LoVo (cell line): ENCODE measurements around the gene NKTR.
A peak's percentile ranks its signal among the peaks of the same experiment; 100 is the strongest.
"Not testable (repeated sequence)": the region's sequence is repeated elsewhere in the genome, so short reads cannot be mapped to it uniquely, and the experiment has no call there.

Source experiments
- DNase-seq: peaks from one replicate; pipeline ENCODE4 v3.0.0-alpha.2; 2016; ENCODE audit warnings: low spot score

Gene NKTR

DNA sequence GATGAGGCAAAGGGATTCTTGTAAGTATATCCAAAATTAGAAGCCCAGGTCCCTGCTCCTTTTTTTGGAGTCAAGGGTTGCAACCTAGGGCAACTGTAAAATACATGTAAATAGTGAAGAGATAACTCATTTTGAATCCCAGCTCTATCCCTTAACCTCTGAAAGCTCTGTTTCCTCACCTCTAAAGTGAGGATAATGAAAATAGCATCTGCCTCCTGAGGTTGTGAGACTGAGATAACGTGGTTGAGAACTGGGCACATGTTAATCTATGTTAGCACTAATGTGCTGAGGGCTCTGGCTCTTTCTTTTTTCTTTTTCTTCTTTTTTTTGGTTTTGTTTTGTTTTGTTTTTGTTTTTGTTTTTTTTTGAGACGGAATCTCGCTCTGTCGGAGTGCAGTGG, 4.8 kb upstream of the NKTR start:
- DNase-seq, result no peak

DNA sequence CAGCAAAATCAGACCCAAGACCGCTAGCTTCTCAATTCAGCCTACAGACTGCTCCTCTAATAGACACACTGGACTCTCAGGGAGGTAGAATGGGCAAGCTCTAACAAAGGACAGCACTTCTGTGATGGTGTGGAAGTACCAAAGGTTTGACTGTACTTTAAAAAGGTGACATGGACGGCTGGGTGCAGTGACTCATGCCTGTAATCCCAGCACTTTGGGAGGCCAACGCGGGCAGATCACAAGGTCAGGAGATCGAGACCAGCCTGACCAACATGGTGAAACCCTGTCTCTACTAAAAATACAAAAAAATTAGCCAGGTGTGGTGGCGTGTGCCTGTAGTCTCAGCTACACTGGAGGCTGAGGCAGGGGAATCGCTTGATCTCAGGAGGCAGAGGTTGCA, 3.4 kb upstream of the NKTR start:
- DNase-seq, result not testable (repeated sequence)

DNA sequence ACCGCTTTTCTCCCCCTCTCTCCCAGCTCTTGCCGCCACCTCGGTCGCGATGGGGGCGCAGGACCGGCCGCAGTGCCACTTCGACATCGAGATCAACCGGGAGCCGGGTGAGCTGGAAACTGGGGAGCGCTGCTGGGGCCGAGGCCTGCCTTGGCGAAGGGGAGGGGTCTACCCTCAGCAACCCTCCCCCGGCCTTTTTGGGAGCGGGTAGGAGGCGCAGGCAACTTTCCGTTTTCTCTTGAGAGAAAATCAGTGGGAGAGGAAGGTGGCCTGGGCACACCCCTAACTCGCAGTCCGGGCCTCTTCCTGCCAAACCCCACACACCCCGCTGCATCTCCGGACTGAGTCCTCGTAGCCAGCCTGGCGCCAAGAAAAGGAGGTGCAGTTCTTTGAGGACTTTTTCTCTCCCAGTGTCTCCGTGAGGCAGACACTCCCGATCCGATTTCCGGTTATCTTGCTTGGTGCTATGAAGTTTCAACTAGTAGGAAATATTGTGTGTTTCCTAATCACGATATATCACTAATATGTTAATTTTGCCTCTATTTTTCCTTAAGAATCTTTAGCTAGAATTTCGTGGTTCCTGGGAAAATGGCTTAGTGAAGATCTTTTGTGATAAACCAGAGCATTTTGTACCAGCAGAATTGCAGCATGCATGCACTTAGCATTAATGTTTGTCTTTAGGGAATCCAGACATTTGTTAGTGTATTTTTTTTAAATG, 631 bp downstream of the NKTR start:
- DNase-seq, result peak; percentile 60

DNA sequence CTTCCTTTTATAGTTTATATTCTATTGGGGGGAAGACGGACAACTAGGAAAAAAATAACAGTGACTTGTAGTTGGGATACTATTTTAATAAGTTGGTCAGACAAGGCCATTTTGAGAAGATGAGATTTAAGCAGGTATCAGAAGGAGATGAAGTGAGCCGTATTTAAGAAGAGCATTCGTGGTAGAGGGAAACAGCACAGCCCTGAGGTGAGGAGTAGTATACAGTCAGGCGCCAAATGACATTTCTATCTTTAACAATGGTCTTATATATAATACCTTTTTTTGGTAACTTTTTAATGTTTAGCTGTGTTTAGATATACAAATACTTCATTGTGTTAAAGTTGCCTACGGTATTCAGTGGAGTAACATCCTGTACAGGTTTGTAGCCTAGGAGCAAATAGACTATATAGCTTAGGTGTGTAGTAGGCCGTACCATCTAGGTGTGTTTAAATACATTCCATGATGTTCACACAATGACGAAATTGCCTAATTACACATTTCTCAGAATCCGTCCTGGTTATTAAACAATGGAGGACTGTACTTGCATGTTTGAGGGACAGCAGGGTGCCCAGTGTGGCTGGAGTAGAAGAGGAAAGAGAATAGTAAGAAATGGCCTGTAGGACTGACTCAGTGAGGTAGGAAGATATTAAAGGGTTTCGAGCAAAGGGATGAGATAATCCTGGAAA, 1.6 kb downstream of the NKTR start:
- no peak for DNase-seq

DNA sequence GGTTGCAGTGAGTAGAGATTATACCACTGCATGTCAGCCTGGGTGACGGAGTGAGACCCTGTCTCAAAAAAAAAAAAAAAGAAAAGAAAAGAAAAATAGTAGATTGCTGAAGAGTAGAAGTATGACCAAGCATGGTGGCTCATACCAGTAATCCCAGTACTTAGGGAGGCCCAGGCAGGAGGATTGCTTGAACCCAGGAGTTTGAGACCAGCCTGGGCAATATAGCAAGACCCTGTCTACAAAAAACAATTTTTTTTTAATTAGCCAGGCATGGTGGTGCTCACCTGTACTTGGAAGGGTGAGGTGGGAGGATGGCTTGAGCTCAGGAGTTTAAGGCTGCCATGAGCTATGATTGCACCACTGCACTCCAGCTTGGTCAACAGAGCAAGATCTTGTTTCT, 2.5 kb downstream of the NKTR start:
- no peak for DNase-seq

DNA sequence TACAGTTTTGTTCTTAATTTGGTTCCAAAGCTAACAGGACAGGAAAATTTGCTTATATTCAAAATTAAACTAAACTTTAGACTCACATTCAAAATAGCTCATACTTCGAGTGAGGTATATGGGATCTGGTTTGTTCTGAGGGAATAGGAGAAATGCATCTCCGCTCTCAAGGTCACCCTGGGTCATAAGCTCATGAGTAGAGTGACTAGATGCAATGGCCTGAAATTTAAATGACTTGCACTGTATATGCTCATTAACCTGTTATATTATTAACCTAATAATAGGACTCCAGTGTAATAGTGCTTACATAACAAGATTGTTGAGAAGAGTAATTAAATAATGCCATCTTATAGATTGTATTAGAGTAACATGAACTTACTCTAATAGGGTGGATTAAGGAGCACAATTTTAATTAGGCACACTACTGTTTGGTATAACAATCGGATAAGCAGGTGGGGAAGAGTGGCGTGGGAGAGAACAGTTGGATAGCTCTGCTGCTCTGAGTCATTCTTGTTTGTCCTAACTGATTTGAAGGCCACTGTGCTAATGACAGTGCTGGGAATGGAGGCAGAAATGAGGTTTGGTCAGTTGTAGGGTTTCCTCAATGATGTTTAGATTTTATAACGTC, 5.2 kb downstream of the NKTR start:
- no peak for DNase-seq

DNA sequence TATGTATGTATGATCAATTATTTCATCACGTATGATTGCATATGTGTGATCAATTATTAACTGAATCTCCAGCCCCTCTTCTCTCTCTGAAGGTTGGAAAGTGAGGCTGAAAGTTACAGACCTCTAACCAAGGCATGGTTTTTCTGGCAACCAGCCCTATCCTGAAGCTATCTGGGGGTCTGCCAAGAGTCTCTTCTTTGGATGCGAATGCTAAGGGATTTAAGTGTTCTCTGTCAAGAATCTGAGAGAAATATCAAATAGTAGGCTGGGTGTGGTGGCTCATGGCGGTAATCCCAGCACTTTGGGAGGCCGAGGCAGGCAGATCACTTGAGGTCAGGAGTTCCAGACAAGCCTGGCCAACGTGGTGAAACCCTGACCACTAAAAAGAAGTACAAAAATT, 8.1 kb downstream of the NKTR start:
- DNase-seq, result no peak

DNA sequence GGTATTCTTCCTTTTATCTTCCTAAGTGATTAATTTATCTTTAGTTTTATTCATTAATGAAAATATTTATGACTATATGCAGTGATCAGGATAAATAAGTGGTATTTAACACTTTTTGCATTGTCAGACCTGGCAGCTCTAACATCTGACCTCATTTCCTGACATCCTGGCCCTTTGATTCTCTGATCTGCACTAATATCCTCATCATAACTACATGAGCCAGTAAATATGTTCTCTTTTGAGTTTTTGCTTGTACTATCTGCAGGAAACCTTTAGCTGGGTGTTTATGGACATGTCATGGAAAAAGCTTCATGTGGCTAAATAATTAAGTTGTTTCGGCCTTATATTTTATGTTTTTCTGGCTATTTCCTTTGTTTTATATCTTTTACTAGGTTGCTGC, 10.5 kb downstream of the NKTR start:
- DNase-seq, result no peak

DNA sequence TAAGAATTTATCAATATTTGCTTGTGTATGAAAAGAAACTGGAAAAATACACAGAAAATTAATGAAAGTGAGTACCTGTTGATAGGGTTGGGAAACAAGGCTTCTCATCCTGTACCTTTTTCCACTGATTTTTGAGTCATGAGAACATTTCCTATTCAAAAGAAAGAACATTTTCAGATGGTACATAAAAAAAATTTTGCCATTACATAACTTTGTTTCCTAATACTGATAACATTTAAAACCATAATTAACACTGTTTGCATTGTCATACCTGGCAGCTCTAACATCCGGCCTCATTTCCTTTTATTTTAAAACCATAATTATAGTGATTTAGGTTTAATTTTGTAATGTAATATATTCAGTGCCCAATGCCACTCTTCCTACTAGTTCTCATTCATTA, 11.7 kb downstream of the NKTR start:
- no peak for DNase-seq

DNA sequence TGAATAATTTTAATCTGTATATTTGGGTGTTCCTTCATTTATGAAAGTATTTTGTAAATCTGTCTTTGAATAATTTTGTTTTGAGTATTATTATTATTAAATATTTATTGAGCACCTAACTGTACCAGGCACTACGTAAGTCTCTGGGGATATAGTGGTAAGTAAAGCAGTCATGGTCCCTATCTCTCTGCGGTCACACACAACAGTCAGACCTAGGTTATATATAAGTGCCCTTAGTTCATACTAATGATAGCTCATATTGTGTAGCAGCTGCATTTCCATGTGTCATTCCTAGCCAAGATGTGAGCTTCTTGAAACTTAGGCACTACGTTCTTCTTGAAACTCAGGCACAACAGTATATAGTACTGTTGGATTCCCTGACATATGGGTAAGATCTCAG, 12.4 kb downstream of the NKTR start:
- no peak for DNase-seq

DNA sequence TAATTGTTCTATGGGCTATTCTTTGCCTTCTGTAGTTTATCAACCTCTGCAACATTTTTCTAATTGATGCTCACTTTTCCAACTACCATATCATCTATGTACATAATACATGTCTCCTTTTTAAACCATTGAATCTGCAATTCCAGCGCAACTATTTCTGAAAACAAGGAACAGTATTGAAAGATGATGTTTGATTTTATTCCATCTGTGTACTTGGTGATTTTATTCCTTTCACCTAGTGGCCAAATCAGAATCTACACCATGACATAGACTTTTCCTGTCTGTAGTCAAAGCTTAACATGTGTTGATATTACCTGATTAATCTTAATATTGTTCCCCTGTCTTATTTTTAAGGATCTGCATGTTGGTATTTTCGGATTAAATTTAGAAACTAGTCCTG, 13.0 kb downstream of the NKTR start:
- DNase-seq, result no peak

DNA sequence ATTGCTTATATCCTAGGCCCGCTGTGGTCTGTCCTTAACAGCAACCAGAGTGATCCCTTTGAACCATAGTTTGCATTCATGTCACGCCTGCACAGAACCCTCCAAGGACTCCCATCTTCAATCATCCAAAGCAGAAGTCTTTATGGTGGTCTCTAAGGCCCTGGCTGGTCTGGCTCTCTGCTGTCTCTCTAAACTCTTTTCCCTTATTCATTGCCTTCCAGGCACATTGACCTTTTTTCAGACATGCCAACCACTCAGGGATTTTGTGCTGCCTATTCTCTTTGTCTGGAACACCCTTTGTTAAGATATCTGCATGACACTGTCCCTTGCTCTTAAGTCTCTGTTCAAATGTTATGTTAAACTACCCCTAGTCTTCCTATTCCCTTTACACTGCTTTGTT, 31.1 kb downstream of the NKTR start:
- no peak for DNase-seq

DNA sequence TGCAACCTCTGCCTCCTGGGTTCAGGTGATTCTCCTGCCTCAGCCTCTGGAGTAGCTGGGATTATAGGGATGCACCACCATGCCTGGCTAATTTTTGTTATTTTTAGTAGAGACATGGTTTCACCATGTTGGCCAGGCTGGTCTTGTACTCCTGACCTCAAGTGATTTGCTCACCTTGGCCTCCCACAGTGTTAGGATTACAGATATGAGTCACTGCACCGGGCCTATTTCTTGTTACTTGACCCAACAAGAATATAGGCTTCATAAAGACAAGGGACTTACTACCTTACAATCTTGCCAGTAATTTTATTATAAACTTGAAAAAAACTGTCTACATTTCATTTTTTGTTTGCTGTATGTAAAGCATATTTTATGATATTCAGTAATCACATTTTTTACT, 31.7 kb downstream of the NKTR start:
- no peak for DNase-seq

DNA sequence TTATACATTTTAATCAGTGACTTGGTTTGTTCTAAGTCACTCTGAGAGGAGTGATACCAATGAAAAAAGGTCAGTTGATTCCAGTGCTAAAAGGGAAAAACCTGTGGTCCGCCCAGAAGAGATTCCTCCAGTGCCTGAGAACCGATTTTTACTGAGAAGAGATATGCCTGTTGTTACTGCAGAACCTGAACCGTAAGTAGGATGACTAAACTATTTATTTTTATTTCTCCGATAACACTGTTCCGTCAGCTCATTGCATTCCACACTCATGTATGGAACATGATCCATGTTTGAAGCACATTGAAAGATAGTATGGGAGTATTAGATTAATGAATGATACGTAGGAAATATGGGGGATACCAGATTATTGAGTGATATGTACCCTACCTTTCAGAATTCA, 33.1 kb downstream of the NKTR start:
- no peak for DNase-seq

DNA sequence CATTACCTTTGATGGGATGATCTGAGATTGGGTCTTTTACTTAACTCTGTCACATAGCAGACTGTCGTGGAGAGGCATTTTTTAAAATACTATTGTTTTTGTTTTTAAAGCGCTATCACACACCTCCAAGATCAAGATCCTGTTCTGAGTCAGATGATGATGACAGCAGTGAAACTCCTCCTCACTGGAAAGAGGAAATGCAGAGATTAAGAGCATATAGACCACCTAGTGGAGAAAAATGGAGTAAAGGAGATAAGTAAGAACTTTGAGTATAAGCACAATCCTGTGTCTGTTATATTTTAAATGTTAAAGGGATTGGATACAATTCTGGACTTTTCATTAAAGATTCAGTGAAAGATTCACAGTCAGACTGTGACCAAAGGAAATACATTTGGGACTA, 34.6 kb downstream of the NKTR start:
- DNase-seq, result no peak

DNA sequence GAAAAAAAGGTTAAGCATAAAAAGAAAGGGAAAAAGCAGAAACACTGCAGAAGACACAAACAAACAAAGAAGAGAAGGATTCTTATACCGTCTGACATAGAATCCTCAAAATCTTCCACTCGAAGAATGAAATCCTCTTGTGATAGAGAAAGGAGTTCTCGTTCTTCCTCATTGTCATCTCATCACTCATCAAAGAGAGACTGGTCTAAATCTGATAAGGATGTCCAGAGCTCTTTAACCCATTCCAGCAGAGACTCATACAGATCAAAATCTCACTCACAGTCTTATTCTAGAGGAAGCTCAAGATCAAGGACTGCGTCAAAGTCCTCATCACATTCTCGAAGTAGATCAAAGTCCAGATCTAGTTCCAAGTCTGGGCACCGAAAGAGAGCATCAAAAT, 36.5 kb downstream of the NKTR start:
- DNase-seq, result no peak

DNA sequence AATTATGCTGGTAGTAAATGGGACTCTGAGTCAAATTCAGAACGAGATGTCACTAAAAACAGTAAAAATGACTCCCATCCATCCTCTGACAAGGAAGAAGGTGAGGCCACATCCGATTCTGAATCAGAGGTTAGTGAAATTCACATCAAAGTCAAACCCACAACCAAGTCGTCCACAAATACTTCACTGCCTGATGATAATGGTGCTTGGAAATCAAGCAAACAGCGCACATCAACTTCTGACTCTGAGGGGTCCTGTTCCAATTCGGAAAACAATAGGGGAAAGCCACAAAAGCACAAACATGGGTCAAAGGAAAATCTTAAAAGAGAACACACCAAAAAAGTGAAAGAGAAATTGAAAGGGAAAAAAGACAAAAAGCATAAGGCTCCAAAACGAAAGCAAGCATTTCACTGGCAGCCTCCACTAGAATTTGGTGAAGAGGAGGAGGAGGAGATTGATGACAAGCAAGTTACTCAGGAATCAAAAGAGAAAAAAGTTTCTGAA, 37.9 kb downstream of the NKTR start:
- no peak for DNase-seq

DNA sequence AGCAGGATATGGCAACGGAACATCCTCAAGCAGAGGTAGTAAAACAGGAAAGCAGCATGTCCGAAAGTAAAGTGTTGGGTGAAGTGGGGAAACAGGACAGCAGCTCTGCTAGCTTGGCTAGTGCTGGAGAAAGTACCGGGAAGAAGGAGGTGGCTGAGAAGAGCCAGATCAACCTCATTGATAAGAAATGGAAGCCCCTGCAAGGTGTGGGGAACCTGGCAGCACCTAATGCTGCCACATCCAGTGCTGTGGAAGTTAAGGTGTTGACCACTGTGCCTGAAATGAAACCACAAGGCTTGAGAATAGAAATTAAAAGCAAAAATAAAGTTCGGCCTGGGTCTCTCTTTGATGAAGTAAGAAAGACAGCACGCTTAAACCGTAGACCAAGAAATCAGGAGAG, 38.7 kb downstream of the NKTR start:
- DNase-seq, result no peak

DNA sequence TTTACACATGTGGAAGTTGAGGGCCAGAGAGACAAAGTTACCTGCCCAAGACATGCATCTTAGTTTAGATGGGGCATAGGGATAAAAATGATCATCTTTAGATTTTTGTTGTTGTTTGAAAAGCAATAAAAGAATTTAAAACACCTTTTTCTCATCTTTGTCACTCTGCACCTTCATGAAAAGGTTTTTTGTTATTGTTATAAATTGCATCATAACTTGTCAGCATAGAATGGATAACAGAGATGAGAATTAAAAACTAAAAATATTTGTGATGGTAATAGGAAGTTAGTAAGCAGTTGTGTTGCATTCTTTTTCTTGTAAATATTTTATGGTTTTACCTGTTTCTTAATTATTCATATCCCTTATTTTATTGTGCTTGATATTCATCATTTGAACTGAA, 39.6 kb downstream of the NKTR start:
- DNase-seq, result no peak

DNA sequence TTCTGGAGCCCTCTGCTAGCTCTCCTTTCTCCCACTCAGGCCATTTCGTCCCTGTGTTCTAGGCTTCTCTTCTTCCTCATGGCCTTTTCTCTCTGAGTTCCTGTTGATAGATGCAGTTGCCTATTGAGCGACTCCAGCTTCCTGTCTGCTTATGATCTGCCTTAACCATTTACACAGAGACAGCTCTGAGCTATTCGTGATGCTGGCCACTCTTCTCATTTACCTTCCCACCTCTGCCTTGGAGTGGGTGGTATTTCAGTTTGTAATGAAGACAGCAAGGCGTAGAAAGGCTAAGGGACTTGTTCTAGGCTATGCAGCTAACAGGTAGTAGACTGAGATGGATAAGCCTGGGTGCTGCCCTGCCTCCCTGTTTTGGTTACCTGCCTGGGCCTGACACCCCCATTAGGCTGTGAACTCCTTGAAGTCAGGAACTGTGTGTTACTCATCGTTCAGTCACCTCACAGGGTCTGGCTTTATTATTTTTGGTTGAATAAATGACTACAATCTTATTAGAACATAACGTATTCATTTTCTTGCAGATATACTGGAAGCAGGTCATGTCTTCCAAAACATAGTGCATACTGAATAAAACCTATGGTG, 40.4 kb downstream of the NKTR start:
- no peak for DNase-seq

DNA sequence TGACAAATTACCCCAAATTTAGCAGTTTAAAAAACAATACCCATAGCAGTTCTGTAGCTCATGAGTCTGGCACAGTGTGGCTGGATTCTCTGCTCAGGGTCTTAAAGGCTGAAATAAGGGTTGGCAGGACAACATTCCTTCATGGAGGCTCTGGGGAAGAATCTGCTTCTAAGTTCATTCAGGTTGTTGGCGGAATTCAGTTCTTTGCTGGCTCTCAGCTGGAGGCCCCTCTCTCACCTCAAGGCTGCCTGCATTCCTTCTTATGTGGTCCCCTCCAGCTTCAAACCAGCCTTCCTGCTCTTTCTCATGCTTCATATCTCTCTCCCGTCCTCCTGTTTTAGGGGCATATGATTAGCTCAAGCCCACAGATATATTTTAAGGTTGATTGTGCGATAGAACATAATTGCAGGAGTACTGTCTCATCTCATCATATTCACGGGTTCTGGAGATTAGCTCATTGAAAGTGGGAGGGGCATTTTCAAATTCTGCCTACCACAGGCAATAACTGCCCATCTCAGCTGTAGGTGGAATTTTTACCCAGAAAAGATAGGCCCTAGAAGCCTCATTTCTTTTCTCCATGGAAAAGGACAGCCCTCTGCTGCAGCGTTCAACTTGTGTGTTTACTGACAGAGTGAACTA, 47.5 kb downstream of the NKTR start:
- DNase-seq, result no peak

DNA sequence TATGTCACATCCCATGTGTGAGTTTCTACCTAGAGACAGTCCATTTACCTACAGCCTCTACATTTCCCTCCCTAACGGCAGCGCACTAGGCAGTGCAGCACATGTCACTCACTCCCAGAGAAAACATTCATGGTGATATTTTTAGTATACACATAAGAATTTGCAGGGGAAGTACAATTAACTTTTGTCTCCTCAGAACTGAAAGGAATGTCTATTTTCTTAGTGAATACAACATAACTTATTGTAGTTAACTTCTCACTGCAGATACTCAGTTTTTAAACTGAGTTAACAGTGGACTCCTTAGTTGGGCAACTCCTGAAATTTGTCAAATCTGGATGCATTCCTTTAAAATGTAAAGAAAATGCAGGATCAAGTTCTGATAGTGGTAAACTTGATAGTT, 48.5 kb downstream of the NKTR start:
- no peak for DNase-seq

DNA sequence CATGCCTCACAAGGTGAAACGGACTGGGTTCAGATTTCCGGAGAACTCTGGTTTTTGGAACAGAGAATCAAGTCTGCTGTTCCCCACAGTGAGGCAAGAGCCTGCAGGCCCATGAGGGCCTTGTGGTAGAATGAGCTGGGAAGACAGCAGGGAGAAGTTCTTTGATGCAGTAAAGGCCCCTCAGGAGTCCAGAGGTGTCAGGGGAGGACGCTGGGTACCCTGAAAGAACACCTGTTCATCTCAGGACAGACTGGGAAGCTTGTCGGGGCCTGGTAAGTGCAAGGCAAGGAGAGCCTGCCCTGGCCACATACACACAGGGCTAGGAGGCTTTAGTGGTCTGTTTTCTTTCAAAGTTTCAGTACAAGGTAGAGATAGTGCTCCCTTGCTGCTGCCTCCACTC, 49.3 kb downstream of the NKTR start:
- no peak for DNase-seq
